NB4 (cell line): ENCODE data around the gene ZNF326.

ENCODE experiments used
- CTCF ChIP-seq: IDR thresholded peaks from one replicate; pipeline ENCODE4 v1.5.1; 2012; ENCODE audit warnings: low read depth, low read length
- MAX ChIP-seq: IDR thresholded peaks from 2 replicates; pipeline ENCODE4 v1.6.1; 2011; ENCODE audit warnings: low read depth, low read length
- MYC ChIP-seq: IDR thresholded peaks from 2 replicates; pipeline ENCODE4 v1.6.1; 2011; ENCODE audit warnings: low read depth, low read length
- POLR2A ChIP-seq: IDR thresholded peaks from 2 replicates; pipeline ENCODE4 v1.6.1; 2011; ENCODE audit warnings: mild to moderate bottlenecking; ENCODE audit not compliant: insufficient read length; ENCODE audit errors: extremely low read depth

- peak; percentile 80 for TF ChIP-seq CTCF
- no peak for TF ChIP-seq MAX
- TF ChIP-seq POLR2A = no peak
- TF ChIP-seq MYC = no peak
Measured at GRCh38 chr1:89987159-89987819, 7.6 kb upstream of the ZNF326 start.
